ENCODE results near the gene FAM184A.
"Not testable (repeated sequence)": the region's sequence is repeated elsewhere in the genome, so short reads cannot be mapped to it uniquely, and the experiment has no call there.

Gene FAM184A, protein sequence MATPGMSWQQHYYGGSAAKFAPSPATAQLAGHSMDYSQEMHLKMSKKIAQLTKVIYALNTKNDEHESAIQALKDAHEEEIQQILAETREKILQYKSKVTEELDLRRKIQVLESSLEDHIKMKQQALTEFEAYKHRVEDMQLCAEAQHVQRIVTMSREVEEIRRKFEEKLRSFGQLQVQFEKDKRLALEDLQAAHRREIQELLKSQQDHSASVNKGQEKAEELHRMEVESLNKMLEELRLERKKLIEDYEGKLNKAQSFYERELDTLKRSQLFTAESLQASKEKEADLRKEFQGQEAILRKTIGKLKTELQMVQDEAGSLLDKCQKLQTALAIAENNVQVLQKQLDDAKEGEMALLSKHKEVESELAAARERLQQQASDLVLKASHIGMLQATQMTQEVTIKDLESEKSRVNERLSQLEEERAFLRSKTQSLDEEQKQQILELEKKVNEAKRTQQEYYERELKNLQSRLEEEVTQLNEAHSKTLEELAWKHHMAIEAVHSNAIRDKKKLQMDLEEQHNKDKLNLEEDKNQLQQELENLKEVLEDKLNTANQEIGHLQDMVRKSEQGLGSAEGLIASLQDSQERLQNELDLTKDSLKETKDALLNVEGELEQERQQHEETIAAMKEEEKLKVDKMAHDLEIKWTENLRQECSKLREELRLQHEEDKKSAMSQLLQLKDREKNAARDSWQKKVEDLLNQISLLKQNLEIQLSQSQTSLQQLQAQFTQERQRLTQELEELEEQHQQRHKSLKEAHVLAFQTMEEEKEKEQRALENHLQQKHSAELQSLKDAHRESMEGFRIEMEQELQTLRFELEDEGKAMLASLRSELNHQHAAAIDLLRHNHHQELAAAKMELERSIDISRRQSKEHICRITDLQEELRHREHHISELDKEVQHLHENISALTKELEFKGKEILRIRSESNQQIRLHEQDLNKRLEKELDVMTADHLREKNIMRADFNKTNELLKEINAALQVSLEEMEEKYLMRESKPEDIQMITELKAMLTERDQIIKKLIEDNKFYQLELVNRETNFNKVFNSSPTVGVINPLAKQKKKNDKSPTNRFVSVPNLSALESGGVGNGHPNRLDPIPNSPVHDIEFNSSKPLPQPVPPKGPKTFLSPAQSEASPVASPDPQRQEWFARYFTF

DNA sequence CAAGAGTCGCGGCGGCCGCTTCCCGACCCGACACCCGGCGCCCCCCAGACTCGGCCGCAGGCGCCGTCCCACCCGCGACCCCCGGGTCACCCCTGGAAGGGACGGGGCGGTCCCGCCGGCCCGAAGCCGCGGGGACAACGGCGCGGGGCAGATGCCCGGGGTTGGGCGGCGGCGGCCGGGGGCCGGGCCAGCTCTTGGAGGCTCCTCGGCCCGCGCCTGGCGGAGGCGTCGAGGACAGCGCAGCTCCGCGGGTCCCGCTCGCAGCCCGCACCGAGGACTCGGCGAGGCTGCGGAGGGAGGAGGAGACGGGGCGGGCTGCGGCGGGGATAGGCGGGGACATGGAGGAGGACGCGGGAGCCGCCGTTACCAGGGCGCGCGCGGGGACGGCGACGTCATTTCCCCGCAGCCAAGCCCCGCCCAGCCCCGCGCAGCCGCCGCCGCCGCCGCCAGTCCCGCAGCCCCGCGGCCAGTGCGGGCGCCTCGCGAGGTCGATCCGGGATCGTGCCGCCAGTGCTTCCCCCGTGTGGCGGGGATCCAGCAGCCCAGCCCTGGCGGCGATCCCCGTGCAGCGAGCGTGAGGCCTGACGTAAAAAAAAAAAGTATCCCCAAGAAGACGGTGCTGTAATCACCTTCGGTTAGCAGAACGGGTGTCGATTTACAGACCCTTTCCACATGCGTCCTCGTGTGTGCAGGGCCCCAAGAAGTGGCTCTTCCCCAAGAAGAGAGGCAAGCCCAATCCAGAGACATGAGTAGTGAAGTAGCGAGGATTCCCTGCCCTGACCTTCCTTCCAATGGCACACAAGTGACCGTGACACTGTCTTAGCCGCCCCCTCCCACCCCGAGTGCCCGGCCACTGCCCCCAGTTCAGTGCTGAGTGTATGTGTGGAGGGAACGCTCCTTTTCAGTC lies at the start of gene FAM184A:
Gene FAM184A, minus strand, starts transcription at position 289 of the 907 bp plus-strand sequence. CDS start 365 bp downstream, outside the sequence.
- peak; percentile 36 to 65 (median 47) for DNase-seq (ENCODE audit: low read depth in 3 of 3)

DNA sequence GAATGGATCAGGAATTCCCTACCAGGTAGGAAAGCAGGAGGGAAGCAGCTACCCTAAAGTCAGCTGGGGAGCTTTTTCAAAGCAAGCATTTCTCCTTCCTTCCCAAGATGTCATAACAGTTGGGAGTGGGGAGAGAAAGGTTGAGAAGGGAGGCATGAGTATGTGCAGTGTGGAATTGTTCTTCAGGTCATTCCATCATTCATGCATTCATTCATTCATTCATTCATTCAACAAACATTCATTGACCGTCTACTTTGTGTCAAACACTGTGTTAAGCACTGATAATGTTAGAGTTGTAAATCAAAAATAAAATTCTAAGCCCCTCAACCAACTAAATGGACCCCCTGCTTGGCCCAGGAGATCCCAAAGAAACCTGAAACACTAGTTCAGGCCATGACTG lies 49.2 kb upstream of the FAM184A start:
- no peak for DNase-seq (ENCODE audit: low read depth in 3 of 3)

DNA sequence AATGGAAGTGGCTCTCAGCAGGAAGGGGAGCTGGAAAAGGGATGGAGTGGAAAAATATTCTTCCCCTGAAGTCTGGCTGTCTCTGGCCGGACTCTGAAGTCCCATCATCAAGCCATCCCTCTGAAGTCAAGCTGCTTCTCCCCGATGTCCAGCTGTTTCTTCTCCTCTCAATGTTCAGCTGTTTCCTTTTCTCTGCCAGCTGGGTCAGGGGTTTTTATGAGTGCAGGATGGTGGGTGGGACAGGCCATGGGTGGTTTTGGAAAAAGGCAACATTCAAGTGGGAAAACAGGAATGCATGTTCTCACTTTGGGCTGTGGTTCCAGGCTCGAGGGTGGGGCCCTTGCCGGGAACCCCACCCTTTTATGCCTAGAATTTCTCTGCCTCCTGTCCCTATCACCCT lies 48.4 kb upstream of the FAM184A start:
- DNase-seq (ENCODE audit: low read depth in 3 of 3) = no peak

DNA sequence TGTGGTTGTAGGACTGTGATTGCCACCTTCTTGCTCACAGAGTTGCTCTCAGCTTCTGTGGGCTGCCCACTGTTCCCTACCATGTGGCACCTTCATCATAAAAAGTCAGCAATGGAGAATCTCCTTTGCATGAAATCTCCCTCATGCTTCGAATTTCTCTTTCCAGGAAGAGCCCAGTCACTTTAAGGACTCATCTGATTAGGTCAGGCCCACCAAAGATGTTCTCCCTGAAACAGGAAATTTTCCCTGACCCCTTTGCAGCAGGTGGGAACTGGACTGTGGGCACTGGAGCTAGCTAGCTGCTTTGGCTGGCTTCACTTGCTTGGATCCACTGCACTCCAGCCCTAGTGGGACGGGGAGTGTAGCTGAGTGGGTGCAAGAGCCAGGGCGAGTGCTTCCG lies 47.7 kb upstream of the FAM184A start:
- no peak for DNase-seq (ENCODE audit: low read depth in 3 of 3)

DNA sequence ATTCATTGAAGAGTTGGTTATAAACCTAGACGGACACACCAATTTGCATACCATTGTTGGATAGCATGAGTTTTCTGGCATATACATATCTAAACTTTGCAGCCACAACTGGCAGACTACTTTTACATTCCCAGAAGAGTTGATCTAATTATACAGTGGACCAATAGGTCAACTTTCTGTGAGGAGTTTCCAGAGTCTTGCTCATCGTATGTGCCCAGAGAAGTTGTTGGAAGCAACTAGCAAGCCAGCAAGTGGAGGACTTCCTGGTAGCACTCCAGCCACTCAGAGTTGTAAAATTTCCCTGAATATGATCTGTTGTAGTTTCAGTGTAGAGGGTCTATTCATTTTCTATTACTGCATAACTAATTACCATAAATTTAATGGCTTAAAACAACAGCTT lies 47.1 kb upstream of the FAM184A start:
- no peak for DNase-seq (ENCODE audit: low read depth in 3 of 3)

DNA sequence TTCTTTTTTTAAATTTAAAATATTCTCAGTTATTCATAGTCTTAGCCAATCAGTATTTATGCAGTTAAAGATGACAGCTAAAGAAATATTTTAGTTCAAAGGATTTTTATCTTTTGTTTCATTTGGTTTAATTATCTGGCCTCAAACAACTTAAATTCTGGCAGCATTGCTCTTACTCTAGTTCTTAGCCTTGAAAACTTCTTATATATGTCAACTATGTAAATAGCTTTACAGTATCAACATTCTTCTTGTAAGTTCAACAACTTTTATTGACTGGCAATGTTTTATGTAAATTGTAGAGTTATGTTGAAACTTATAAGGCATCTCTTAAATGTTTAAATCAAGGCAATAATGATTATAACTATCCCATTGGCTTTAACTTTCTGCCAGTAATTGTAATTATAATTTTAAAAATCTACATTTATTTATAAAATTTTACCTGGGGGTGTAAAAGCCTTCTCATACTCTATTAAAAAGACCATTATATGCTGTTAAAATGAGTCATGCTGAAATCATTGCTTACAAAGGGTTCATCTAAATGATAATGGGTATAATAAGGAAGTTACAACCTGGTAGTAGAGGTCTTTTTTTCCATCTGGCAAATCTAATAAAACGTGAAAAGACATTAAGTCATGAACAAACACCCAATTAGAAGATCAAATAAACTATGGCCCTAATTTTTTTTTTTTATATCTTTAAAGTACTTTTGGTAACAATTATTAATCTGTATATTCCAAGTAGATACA lies 45.8 kb upstream of the FAM184A start:
- DNase-seq (ENCODE audit: low read depth in 3 of 3) = no peak

DNA sequence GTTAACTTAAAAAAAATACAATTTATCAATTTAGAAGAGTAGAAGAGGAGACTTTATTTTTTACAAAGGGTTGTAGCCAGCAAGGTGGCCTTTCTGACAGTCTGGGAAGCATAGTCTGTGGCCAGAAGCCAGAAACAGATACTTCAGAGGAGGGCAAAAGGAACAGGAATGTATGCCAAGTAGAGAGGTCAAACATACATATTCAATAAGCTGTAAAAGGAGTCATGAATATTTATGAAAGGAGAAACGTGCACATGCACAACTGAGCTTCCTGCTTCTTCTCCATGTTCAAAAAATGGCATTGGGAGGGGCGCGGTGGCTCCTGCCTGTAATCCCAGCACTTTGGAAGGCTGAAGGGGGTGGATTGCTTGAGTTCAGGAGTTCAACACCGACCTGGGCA lies 43.9 kb upstream of the FAM184A start:
- DNase-seq (ENCODE audit: low read depth in 3 of 3) = no peak

DNA sequence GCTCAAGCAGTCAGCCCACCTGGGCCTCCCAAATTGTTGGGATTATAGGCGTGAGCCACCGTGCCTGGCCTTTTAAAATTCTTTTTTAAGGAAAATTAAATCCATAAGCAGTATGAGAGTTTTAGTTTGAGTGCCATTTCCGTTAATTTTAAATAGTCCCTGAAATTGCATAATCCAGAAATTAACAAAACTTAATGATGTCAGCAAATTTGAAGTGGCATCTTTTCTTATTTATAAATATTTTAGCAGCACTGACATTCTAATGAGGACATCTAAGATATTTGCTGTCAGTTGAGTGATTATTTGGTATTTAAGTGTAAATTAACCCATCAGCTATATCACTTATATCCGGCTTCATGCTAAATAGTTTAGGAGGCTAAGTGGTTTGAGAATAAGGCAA lies 42.9 kb upstream of the FAM184A start:
- no peak for DNase-seq (ENCODE audit: low read depth in 3 of 3)

DNA sequence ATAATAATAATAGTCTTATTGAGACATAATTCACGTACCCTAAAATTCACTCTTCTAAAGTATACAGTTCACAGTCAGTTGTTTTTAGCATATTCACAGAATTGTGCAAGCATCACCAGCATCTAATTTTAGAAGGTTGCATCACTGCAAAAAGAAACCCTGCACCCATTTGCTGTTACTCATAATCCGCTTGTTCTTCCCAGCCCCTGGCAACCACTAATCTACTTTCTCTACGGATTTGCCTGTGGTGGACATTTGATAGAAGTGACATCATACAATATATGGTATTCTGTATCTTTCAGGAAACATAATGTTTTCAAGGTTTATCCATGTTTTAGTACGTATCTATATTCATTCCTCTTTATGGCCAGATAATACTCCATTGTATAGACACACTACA lies 41.5 kb upstream of the FAM184A start:
- DNase-seq (ENCODE audit: low read depth in 3 of 3) = no peak

DNA sequence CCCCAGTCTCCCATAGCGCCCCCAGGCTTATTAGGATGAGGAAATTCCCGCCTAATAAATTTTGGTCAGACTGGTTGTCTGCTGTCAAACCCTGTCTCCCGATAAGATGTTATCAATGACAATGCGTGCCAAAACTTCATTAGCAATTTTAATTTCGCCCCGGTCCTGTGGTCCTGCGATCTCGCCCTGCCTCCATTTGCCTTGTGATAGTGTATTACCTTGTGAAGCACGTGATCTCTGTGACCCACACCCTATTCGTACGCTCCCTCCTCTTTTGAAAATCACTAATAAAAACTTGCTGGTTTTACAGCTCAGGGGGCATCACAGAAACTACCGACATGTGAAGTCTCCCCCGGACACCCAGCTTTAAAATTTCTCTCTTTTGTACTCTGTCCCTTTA lies 40.6 kb upstream of the FAM184A start:
- DNase-seq (ENCODE audit: low read depth in 3 of 3) = not testable (repeated sequence)

DNA sequence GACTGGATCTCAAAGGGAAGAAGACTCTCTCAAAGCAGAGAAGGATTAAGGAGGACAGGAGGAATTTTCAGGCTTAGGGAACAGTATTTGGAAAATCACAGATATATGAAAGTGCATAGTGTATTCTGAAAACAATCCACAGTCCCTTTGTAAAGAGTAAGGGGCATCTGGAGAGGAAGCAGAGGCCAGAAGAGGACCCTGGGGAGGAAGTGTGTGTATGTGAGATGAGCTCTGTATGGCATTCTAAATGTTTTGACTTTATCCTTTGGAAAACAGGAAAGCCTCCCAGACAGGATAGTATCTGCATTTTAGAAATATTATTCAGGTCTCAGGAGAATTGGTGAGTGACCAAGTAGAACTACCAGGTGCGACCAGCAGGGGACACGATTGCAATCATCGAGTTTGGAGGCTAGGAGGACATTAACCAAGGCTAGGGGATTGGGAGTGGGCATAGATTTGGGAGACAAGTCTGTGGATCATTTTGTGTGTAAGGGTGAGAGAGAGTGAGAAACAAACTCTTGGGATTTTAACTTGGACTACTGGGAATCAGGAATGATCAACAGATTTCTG lies 38.3 kb upstream of the FAM184A start:
- peak in 1 of 3 experiments; percentile 4 for DNase-seq (ENCODE audit: low read depth in 3 of 3)

DNA sequence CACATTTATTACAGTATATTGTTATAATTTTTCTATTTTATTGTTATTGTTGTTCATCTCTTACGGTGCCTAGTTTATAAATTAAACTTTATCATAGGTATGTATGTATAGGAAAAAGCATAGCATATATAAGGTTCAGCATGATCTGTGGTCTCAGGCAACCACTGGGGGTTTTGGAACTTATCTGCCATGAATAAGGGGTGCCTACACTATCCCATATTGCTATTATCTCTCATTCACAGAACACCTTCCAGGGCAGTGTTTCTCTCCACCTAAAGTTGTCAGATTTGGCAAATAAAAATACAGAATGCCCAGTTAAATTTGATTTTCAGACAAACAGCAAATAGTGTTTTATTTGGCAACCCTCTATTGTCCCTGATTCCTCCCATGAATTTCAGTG lies 35.5 kb upstream of the FAM184A start:
- no peak for DNase-seq (ENCODE audit: low read depth in 3 of 3)

DNA sequence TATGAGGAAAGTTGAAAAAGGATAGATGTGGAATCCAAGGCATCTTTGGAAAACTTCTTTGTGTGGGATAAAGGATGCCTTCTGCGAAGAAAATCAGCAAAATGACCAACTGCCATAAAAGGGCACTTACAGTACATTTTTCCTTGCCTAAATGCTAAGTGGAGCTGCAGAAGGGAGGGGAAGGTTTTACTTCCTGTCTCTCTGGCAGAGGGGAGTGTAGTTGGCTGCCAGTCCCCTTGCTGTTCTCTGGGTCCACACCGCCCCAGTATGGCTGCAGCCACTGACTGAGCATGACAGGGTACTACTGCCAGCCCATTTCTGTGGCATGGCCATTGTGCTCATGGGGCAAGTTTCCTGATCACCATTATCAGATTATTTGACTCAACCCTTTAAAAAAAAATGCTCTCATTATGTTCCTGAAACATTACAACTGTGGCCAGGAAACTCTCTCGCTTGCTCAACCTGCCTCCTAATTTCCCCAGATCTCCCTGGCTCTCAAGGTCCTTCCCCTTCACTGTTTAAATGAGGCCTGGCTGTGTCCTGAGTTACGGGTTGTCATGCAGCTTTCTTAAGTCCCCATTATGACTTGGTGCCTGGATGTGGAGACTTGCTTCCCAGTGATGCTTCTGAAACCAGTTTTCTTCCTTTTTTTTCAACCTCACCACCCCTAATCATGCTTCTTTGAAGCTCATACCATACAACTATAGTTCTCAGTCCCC lies 34.5 kb upstream of the FAM184A start:
- DNase-seq (ENCODE audit: low read depth in 3 of 3) = no peak

DNA sequence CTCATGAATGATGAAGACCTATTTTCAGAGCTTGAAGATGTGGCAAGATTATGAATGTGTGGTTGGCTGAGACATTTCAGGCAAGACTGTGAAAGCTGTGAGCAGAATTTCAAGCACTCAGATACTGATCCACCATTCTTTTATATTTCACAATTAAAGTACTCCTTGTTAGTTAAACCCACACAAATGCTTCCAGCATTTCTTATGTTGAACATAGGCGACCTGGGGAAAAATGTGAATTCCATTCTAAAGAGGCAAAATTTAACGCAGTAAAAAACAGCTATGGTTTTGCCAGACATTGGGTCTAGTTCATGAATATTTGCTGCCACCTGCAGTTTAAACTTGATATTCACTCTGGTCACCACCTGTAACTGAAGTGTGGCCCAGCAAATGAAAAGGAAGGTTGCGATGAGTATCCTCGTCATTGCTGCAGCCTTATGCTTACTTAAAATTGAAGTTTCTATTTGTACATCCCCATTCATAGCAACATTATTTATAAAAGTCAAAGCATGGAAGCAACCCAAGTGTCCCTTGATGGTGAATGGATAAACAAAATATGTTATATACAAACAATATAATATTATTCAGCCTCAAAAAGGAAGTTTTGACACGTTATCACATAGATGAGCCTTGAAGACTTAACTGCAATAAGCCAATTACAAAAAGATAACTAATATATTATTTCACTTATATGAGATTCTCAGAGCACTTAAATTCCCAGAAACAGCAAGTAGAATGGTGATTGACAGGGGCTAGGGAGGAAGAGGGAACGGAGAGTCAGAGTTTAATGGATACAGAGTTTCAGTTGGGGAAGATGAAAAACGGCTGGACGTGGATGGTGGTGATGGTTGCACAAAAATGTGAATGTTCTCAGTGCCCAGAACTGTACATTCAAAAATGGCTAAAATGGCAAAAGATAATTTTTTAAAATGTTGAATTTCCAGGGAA lies 32.4 kb upstream of the FAM184A start:
- DNase-seq (ENCODE audit: low read depth in 3 of 3) = peak in 1 of 3 experiments; percentile 48

DNA sequence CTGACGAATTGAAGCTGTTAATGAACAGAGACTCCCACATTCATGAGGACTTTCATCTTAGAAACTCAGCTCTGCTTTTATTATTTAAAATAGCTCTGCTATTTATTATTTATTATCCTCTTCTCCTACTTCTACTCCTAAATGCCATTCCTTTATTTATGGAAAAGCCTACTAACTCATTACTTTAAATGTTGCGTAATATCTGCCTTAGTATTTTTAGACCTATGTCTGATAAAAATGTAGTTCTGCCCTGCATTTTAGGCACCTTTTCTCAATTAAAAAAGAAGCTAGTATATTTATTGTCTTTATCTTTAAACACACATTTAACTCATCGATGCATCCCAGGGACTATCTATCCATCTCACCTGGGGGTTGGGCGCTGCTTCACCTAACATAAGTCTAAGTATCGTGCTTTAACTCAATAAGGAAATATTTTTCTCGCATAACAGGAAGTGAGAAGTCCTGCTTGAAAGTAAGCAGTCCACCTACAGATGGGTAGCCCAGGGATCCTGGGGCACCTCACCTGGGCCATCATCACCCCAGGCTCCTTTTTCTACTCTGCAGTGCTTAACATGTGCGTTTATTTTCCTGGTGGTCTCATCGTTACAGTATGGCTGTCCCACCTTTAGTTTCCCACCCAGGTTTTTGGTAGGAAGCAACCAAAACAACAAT lies 31.3 kb upstream of the FAM184A start:
- no peak for DNase-seq (ENCODE audit: low read depth in 3 of 3)

DNA sequence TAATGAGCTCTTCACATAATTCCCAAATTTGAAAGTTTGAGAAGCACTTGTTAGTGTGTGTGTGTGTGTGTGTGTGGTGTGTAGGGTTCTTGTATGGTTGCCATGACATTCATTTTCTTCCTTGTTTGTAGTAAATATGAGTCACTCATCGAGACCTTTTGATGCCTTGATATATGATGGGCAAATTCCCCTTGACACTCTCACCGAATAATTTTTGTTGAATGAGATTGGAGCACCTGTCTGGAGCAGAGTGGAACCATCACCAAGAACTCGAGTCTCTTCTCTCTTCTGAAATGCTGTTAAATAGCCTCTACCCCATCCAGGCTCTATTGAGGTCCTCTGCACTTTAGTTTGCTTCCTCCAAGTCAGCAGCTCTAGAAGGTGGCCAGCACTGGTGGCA lies 29.6 kb upstream of the FAM184A start:
- no peak for DNase-seq (ENCODE audit: low read depth in 3 of 3)

DNA sequence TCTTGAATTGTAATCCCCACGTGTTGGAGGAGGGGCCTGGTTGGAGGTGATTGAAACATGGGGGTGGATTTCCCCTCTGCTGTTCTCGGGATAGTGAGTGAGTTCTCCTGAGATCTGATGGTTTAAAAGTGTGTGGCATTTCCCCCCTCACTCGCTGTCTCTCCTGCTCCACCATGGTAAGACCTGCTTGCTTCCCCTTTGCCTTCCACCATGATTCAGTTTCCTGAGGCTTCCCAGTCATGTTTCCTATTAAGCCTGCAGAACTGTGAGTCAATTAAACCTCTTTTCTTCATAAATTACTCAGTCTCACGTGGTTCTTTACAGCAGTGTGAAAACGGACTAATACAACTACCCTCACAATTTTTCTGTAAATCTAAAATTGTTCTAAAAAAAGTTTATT lies 26.8 kb upstream of the FAM184A start:
- peak in 1 of 3 experiments; percentile 11 for DNase-seq (ENCODE audit: low read depth in 3 of 3)

DNA sequence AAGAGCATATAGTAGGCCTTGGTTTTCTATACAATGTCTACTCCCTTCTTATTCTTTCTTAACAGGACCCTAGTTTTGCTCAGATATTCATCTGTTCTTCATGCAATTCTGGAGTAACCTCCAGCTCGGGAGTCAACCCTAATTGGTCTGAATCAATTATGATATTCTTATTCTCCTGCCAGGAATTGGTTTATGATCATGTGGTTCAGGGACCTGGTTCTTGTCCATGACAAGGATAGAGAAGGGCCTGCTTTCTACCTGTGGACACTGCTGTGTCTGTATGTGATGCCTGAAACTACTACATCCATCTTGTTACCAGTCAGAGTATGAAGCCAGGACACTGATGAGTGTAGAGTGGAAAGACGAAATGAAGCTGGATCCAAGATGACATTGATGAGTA lies 24.4 kb upstream of the FAM184A start:
- no peak for DNase-seq (ENCODE audit: low read depth in 3 of 3)
